A673 (cell line): Measurements from ENCODE around the gene NSUN2. TPM values are rescaled to one million over a fixed set of nuclear protein-coding genes. Genes with fewer than 3 reads are reported as not detected.

Source experiments
- BruUV-seq: library from RNA; stranded (reverse); fragments of 400-500 nt; replicated peaks from 2 replicates; lab custom pipeline; 2021; lab: Mats Ljungman, UMichigan
- CTCF ChIA-PET: fragments of 300-600 bp; sonication (Branson Sonifier 250); formaldehyde crosslinking; loops from one replicate; lab custom pipeline; 2022; ENCODE audit warnings: antibody characterized with exemption; lab: Charles Lee
- POLR2A ChIA-PET: fragments of 300-600 bp; sonication (Branson Sonifier 250); formaldehyde crosslinking; loops from one replicate; lab custom pipeline; 2022; ENCODE audit warnings: antibody characterized with exemption; ENCODE audit not compliant: low non-redundant PET; lab: Charles Lee
- DNase-seq: peaks from one replicate; pipeline ENCODE4 v3.0.0-alpha.2; 2015; ENCODE audit warnings: low spot score
- H3K27ac ChIP-seq: fragments of 200-600 bp; sonication (generic); 2 replicates; pipeline ENCODE4 v1.5.1; 2016; ENCODE audit warnings: mixed run types, low read depth, mild to moderate bottlenecking, mixed read lengths, antibody characterized with exemption, low read length; ENCODE audit not compliant: poor library complexity, severe bottlenecking
- H3K27me3 ChIP-seq: fragments of 200-600 bp; sonication (generic); replicated peaks from 2 replicates; pipeline ENCODE4 v1.6.1; 2017; ENCODE audit warnings: mixed run types, low read depth, mild to moderate bottlenecking, mixed read lengths, antibody characterized with exemption, low read length; ENCODE audit not compliant: insufficient read depth, poor library complexity
- H3K36me3 ChIP-seq: fragments of 200-600 bp; sonication (generic); 2 replicates; pipeline ENCODE4 v1.6.1; 2016; ENCODE audit warnings: mixed run types, mild to moderate bottlenecking, mixed read lengths, antibody characterized with exemption, low read length; ENCODE audit not compliant: insufficient read depth, poor library complexity, severe bottlenecking
- H3K4me1 ChIP-seq: fragments of 200-600 bp; sonication (generic); 2 replicates; pipeline ENCODE4 v1.6.1; 2017; ENCODE audit warnings: mixed run types, mild to moderate bottlenecking, mixed read lengths, antibody characterized with exemption, low read length; ENCODE audit not compliant: insufficient read depth, poor library complexity, severe bottlenecking
- H3K4me3 ChIP-seq: fragments of 200-600 bp; sonication (generic); 2 replicates; pipeline ENCODE4 v1.5.1; 2016; ENCODE audit warnings: low read depth, mixed run types, mild to moderate bottlenecking, mixed read lengths, low read length; ENCODE audit not compliant: poor library complexity, severe bottlenecking
- H3K9me3 ChIP-seq: fragments of 200-600 bp; sonication (generic); 2 replicates; pipeline ENCODE4 v1.6.1; 2016; ENCODE audit warnings: mixed run types, low read depth, mild to moderate bottlenecking, mixed read lengths, antibody characterized with exemption, low read length; ENCODE audit not compliant: poor library complexity, severe bottlenecking
- EZH2 ChIP-seq: fragments of 200-600 bp; sonication (generic); IDR thresholded peaks from 2 replicates; pipeline ENCODE4 v1.6.1; 2017; ENCODE audit warnings: borderline replicate concordance, low read depth, mild to moderate bottlenecking, mixed read lengths, antibody characterized with exemption, low read length; ENCODE audit not compliant: poor library complexity, severe bottlenecking
- intact Hi-C: fragments of 100-400 bp; cut with micrococcal nuclease; formaldehyde crosslinking; loops from one replicate; pipeline ENCODE4 v1.10.0; 2022; ENCODE audit not compliant: unreplicated experiment
- total RNA-seq: library from RNA; stranded (reverse); gene quantifications from 2 replicates; pipeline ENCODE4 v1.2.3, GENCODE V29; 2021
- TF ChIP-seq, protein P1 (sequence below): fragments of 300-800, 200-600 bp; sonication (generic); conservative IDR thresholded peaks from 2 replicates; pipeline ENCODE4 v1.5.1; 2017; ENCODE audit warnings: low read depth, mild to moderate bottlenecking, antibody characterized with exemption, low read length, moderate library complexity, mixed read lengths

Gene NSUN2
- total RNA-seq, 1 experiment from 2014 or later = 111 TPM

DNA sequence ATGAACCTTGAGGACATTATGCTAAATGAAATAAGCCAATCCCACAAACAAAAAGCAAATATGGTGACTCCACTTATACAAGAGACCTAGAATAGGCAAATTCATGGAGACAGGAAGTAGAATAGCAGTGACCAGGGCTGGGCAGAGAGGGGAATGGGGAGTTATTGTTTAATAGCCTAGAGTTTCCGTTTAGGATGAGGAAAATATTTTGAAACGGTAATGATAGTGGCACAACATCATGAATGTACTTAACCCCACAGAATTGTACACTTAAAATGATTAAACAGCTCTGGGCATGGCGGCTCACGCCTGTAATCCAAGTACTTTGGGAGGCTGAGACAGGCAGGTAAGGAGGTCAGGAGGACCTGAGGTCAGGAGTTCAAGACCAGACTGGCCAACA, 65.8 kb downstream of the NSUN2 start:
- intact Hi-C loops = no loop called here
- Histone ChIP-seq H3K36me3 (no peaks in the 10 kb centered on the region), H3K9me3 (no peaks in the 10 kb centered on the region), H3K4me3 (no peak overlapping the region), H3K4me1 (no peaks in the 10 kb centered on the region), H3K27ac (no peak overlapping the region), H3K27me3 (peaks cover 7% of the 10 kb centered on the region)
- DNase-seq = no peak
- POLR2A ChIA-PET = no interaction called here
- TF ChIP-seq, protein P1, sequence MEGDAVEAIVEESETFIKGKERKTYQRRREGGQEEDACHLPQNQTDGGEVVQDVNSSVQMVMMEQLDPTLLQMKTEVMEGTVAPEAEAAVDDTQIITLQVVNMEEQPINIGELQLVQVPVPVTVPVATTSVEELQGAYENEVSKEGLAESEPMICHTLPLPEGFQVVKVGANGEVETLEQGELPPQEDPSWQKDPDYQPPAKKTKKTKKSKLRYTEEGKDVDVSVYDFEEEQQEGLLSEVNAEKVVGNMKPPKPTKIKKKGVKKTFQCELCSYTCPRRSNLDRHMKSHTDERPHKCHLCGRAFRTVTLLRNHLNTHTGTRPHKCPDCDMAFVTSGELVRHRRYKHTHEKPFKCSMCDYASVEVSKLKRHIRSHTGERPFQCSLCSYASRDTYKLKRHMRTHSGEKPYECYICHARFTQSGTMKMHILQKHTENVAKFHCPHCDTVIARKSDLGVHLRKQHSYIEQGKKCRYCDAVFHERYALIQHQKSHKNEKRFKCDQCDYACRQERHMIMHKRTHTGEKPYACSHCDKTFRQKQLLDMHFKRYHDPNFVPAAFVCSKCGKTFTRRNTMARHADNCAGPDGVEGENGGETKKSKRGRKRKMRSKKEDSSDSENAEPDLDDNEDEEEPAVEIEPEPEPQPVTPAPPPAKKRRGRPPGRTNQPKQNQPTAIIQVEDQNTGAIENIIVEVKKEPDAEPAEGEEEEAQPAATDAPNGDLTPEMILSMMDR = no peak
- no peak for TF ChIP-seq EZH2
- CTCF ChIA-PET = no interaction called here
- BruUV-seq = no TSS peak

DNA sequence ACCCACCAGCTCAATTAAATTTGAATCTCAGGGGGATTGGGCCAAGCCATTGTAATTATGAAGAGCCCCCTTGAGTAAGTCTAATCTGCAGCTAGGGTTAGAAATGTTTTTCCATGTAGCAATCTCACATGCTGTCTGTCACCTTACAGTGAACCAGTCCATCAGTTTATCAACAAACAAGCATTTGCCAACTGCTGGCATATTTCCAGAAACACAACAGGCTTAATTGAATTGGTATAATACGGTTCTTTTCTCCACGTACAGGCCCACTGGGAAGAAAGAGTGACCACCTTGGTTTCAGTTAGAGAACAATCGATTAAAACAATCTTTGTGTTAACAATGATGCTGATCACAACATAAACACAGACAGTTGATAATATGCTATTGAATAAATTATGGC, 67.4 kb downstream of the NSUN2 start:
- H3K4me3 ChIP-seq = no peak overlapping the region
- no peak for TF ChIP-seq EZH2
- TF ChIP-seq, protein P1 = no peak
- intact Hi-C loops = no loop called here
- H3K9me3 ChIP-seq = no peaks in the 10 kb centered on the region
- no TSS peak for BruUV-seq
- no peak for DNase-seq
- CTCF ChIA-PET = no interaction called here
- no peaks in the 10 kb centered on the region for H3K36me3 ChIP-seq
- POLR2A ChIA-PET = no interaction called here
- peaks cover 7% of the 10 kb centered on the region for H3K27me3 ChIP-seq
- H3K27ac ChIP-seq = no peak overlapping the region
- H3K4me1 ChIP-seq = no peaks in the 10 kb centered on the region

DNA sequence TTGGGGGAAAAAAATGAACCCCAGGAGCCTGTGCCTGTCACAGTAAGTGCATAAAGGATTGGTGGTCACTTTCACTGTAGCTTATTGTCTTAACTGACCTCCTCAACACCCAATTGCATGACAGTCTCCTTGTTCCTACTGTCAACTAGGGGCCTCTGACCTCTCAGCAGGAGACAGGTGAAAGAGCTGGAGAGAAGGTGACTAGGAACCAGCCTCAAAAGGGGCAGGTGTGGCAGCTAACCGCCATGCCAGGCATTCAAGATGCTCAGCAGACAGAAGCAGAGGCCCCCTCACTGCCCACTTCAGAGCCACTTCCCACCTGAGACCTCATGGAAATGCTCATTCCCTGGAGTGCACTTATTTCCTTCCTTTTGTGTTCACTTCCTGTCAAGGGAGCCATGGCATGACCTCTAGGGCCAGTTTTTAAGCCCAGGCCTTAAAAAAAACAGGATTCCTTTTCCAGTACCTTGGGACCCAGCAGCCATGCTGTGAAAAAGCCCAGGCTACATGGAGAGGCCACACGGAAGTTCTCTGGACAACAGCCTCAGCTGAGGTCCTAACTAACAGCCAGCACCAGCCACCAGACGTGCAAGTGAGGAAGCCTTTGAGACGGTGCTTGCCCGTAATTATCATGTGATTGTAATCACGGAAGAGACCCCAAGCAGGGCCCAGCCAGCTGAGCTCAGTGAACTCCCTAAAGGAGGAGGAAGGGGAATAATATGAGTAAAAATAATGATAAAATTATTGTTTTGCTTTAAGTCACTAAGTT, 74.9 kb downstream of the NSUN2 start:
- no peak overlapping the region for H3K4me3 ChIP-seq
- CTCF ChIA-PET = no interaction called here
- TF ChIP-seq, protein P1 = no peak
- TF ChIP-seq EZH2 = no peak
- H3K27ac ChIP-seq = no peak overlapping the region
- BruUV-seq = no TSS peak
- peaks cover 7% of the 10 kb centered on the region for H3K9me3 ChIP-seq
- intact Hi-C loops = no loop called here
- POLR2A ChIA-PET = no interaction called here
- no peak for DNase-seq
- no peaks in the 10 kb centered on the region for H3K27me3 ChIP-seq
- no peaks in the 10 kb centered on the region for H3K4me1 ChIP-seq
- no peaks in the 10 kb centered on the region for H3K36me3 ChIP-seq
